Measurements from ENCODE around the gene CLCN4. TPM values are rescaled to one million over a fixed set of nuclear protein-coding genes. Genes with fewer than 3 reads are reported as not detected.
A peak's percentile ranks its signal among the peaks of the same experiment; 100 is the strongest.

CLCN4 gene
- total RNA-seq, 1 donor from 2014 or later = 36.5 TPM

- no peak for DNase-seq
These were observed 26.4 kb upstream of the CLCN4 start for GRCh38 chrX:10130354-10130753.

- DNase-seq = no peak
These were observed 22.6 kb upstream of the CLCN4 start for GRCh38 chrX:10133980-10134676.

- no peak for DNase-seq
These were observed 21.9 kb upstream of the CLCN4 start for GRCh38 chrX:10134921-10135320.

- DNase-seq = no peak
These were observed 21.0 kb upstream of the CLCN4 start for GRCh38 chrX:10135561-10136399.

GRCh38 chrX:10138726-10139125 is 18.0 kb upstream of the CLCN4 start:
- DNase-seq = no peak

GRCh38 chrX:10140264-10140663 is 16.5 kb upstream of the CLCN4 start:
- no peak for DNase-seq

- no peak for DNase-seq
These were observed 14.7 kb upstream of the CLCN4 start for GRCh38 chrX:10142041-10142599.

- no peak for DNase-seq
These were observed 13.4 kb upstream of the CLCN4 start for GRCh38 chrX:10143071-10143983.

- DNase-seq = no peak
These were observed 10.4 kb upstream of the CLCN4 start for GRCh38 chrX:10146346-10146745.

- no peak for DNase-seq
These were observed 4.7 kb upstream of the CLCN4 start for GRCh38 chrX:10152086-10152485.

GRCh38 chrX:10155137-10155536 is 1.6 kb upstream of the CLCN4 start:
- DNase-seq = no peak

GRCh38 chrX:10157032-10157341 is 212 bp downstream of the CLCN4 start:
- no peak for DNase-seq

- no peak for DNase-seq
These were observed 768 bp downstream of the CLCN4 start for GRCh38 chrX:10157543-10157942.

GRCh38 chrX:10158279-10159144 is 1.7 kb downstream of the CLCN4 start:
- peak; percentile 56 for DNase-seq

- peak; percentile 38 for DNase-seq
These were observed 2.3 kb downstream of the CLCN4 start for GRCh38 chrX:10159145-10159468.

GRCh38 chrX:10160211-10160610 is 3.4 kb downstream of the CLCN4 start:
- no peak for DNase-seq

- no peak for DNase-seq
These were observed 6.3 kb downstream of the CLCN4 start for GRCh38 chrX:10163031-10163430.

- no peak for DNase-seq
These were observed 8.1 kb downstream of the CLCN4 start for GRCh38 chrX:10164879-10165278.

GRCh38 chrX:10165580-10166247 is 8.9 kb downstream of the CLCN4 start:
- no peak for DNase-seq

GRCh38 chrX:10166248-10166716 is 9.5 kb downstream of the CLCN4 start:
- DNase-seq = no peak

- peak; percentile 72 for DNase-seq
These were observed 10.0 kb downstream of the CLCN4 start for GRCh38 chrX:10166731-10167151.
